Vagina (tissue), 2 donors: ENCODE results near the gene MYO18A.

ENCODE experiments used
- CTCF ChIP-seq, 3 experiments: fragments of 450-650 bp in 2 of 3; fragments of 200-600 bp in 1 of 3; sonication (generic) in 1 of 3; IDR thresholded peaks; one replicate each; pipeline ENCODE4 v1.5.1; 2017 to 2019; ENCODE audit warnings: antibody characterized with exemption in 3 of 3, mild to moderate bottlenecking in 2 of 3, moderate library complexity in 2 of 3
- POLR2A ChIP-seq, 2 donors: fragments of 450-650 bp; IDR thresholded peaks; one replicate each; pipeline ENCODE4 v1.6.1; 2017; ENCODE audit warnings: antibody characterized with exemption in 2 of 2, mild to moderate bottlenecking in 2 of 2, moderate library complexity in 2 of 2

- no peak for TF ChIP-seq POLR2A (IDR thresholded peaks at IDR 0.05)
- no peak for TF ChIP-seq CTCF (IDR thresholded peaks at IDR 0.05)
Observed at GRCh38 chr17:29085223-29085622, 95.0 kb downstream of the MYO18A start.
